ENCODE measurements around the gene CCL24. TPM values are rescaled to one million over a fixed set of nuclear protein-coding genes. Genes with fewer than 3 reads are reported as not detected.

CCL24 gene
- total and polyA plus RNA-seq, 2 of the 4 experiments (the other 2 are of a cell fraction), result not detected

GRCh38 chr7:75842836-75843446 is 29.3 kb upstream of the CCL24 start:
- ATAC-seq (ENCODE audit: low read depth), result peak; percentile 93
- peaks cover 8% of the 10 kb centered on the region for H3K4me1 ChIP-seq (ENCODE audit: control insufficient read depth, insufficient read depth, low read length)
- POLR2A ChIA-PET (ENCODE audit: unreplicated experiment), result no interaction called here

More at GRCh38 chr7:75842836-75843446, 29.3 kb upstream of the CCL24 start:
- DNase-seq, result peak; percentile 93
- peak overlapping the region; percentile 69 for H2AFZ ChIP-seq (replicated peaks; ENCODE audit: low read length, poor library complexity)
- H3K9ac ChIP-seq (ENCODE audit: low read depth, low read length), result peak overlapping the region; percentile 47
- no TSS peak for BruUV-seq (replicated peaks)
- no peaks in the 10 kb centered on the region for H3K9me3 ChIP-seq (ENCODE audit: control insufficient read depth, insufficient read depth, low read length)
- peak overlapping the region; percentile 68 for H3K56ac ChIP-seq (ENCODE audit: extremely low read depth, insufficient read depth, low read length)
- intact Hi-C loops (cut with micrococcal nuclease) (no loop called here), dilution Hi-C loops (cut with HindIII; ENCODE audit: low sequenced_read_pairs, unreplicated experiment) (no loop called here), in situ Hi-C loops (cut with MboI; ENCODE audit: low sequenced_read_pairs) (no loop called here)
- peak overlapping the region; percentile 87 for H3K4me2 ChIP-seq (ENCODE audit: low read depth, low read length)
- H3K27me3 ChIP-seq (ENCODE audit: control insufficient read depth, insufficient read depth, low read length), result no peaks in the 10 kb centered on the region
- H2BK15ac ChIP-seq (ENCODE audit: low read depth, low read length), result peak overlapping the region; percentile 96; the same call in 2 of the 3 replicates
- WGBS, 2 experiments (ENCODE audit: extremely low coverage in 2 of 2, insufficient read length in 1 of 2), result no CpG with 5 or more reads among the region's 8 CpGs
- CTCF ChIA-PET, result no interaction called here
- peak overlapping the region; percentile 90 for H2BK120ac ChIP-seq (ENCODE audit: low read depth, low read length)
- H2AK5ac ChIP-seq (ENCODE audit: low read depth, low read length), result peak overlapping the region; percentile 72
- no peak overlapping the region for H3K4me3 ChIP-seq (ENCODE audit: insufficient read depth, low read depth, low read length)
- H3K14ac ChIP-seq (replicated peaks; ENCODE audit: low read depth, low read length), result peak overlapping the region; percentile 67
- H3K18ac ChIP-seq (ENCODE audit: low read depth, low read length), result peak overlapping the region; percentile 77
- peak overlapping the region; percentile 91 for H2BK20ac ChIP-seq (ENCODE audit: low read depth, low read length)
- H3K4ac ChIP-seq (ENCODE audit: low read depth, low read length), result peak overlapping the region; percentile 84
- H4K8ac ChIP-seq (ENCODE audit: low read depth in 2 of 2, low read length in 2 of 2), result peak overlapping the region; percentile 45 to 83
- H4K20me1 ChIP-seq (ENCODE audit: insufficient read depth, low read length), result no peaks in the 10 kb centered on the region
- H3K27ac ChIP-seq (ENCODE audit: insufficient read depth, low read length), result peak overlapping the region; percentile 85
- H4K5ac ChIP-seq (ENCODE audit: low read depth, low read length), result peak overlapping the region; percentile 59; the same call in 1 of the 2 replicates
- peak overlapping the region; percentile 79 for H4K91ac ChIP-seq (ENCODE audit: insufficient read depth, low read depth, low read length)
- H3K23ac ChIP-seq (ENCODE audit: low read depth, low read length), result peak overlapping the region; percentile 85
- H2BK5ac ChIP-seq (ENCODE audit: low read depth, low read length, poor library complexity, severe bottlenecking), result peak overlapping the region; percentile 72
- H2AK9ac ChIP-seq (replicated peaks; ENCODE audit: low read depth, low read length, poor library complexity), result peak overlapping the region; percentile 12
- H3K9me1 ChIP-seq (ENCODE audit: insufficient read depth, low read length), result peaks cover 6% of the 10 kb centered on the region
- H3K79me1 ChIP-seq (ENCODE audit: low read depth in 1 of 2, low read length in 2 of 2), result no peaks in the 10 kb centered on the region
- H3K36me3 ChIP-seq (ENCODE audit: control insufficient read depth, insufficient read depth, low read length), result no peaks in the 10 kb centered on the region
- TF ChIP-seq MAFK (IDR thresholded peaks at IDR 0.05; ENCODE audit: low read depth, low read length) (no peak), RAD21 (IDR thresholded peaks at IDR 0.05; ENCODE audit: low read length) (0 out of 2 replicates have a peak, but pooled peaks have one; percentile 7), MAZ (IDR thresholded peaks at IDR 0.05; ENCODE audit: borderline replicate concordance, low read depth, low read length) (no peak), CEBPB (IDR thresholded peaks at IDR 0.05; ENCODE audit: low read depth, low read length) (peak; percentile 98), MXI1 (IDR thresholded peaks at IDR 0.05; ENCODE audit: borderline replicate concordance, low read depth, low read length) (no peak), RFX5 (IDR thresholded peaks at IDR 0.05; ENCODE audit: low read depth, low read length) (no peak), NFE2L2 (IDR thresholded peaks at IDR 0.05; ENCODE audit: low read depth, low read length) (no peak), ELK1 (IDR thresholded peaks at IDR 0.05; ENCODE audit: borderline replicate concordance, low read depth, low read length) (no peak), SMC3 (IDR thresholded peaks at IDR 0.05; ENCODE audit: low read depth, low read length) (no peak; the same call in 1 of the 2 replicates), RCOR1 (IDR thresholded peaks at IDR 0.05; ENCODE audit: insufficient replicate concordance, low read length) (no peak), CHD1 (IDR thresholded peaks at IDR 0.05; ENCODE audit: low read depth, low read length) (no peak), FOS (IDR thresholded peaks at IDR 0.05; ENCODE audit: low read depth, low read length) (peak; percentile 88), USF2 (IDR thresholded peaks at IDR 0.05; ENCODE audit: low read depth, low read length) (no peak), CTCF (conservative IDR thresholded peaks at IDR 0.05; ENCODE audit: low read depth, low read length) (no peak), BHLHE40 (IDR thresholded peaks at IDR 0.05; ENCODE audit: low read depth, low read length) (no peak), POLR2A (IDR thresholded peaks at IDR 0.05; ENCODE audit: low read depth, low read length) (no peak; the same call in 1 of the 2 replicates)

Measured in IMR-90 (cell line).